SK-N-MC (cell line): Measurements from ENCODE around the gene CORO1C.

Experiments used
- EZH2 ChIP-seq: fragments of 200-600 bp; sonication (generic); IDR thresholded peaks from one replicate; pipeline ENCODE4 v1.6.1; 2017; ENCODE audit warnings: antibody characterized with exemption
- POLR2AphosphoS5 ChIP-seq: IDR thresholded peaks from 2 replicates; pipeline ENCODE4 v1.6.1; 2012; ENCODE audit warnings: mild to moderate bottlenecking, low read depth, low read length, borderline replicate concordance

GRCh38 chr12:108712925-108713203 lies 18.5 kb downstream of the CORO1C start:
- TF ChIP-seq POLR2AphosphoS5 (no peak), EZH2 (no peak)
